HUES6 (cell line): ENCODE results near the gene C1QTNF1.
"Not testable (repeated sequence)": the region's sequence is repeated elsewhere in the genome, so short reads cannot be mapped to it uniquely, and the experiment has no call there.

ENCODE experiments used
- H3K27ac ChIP-seq: 2 replicates; pipeline ENCODE4 v1.7.0; 2013; ENCODE audit warnings: low read depth, mild to moderate bottlenecking, low read length, inconsistent platforms
- H3K27me3 ChIP-seq: 2 replicates; pipeline ENCODE4 v1.6.1; 2013; ENCODE audit warnings: low read length; ENCODE audit not compliant: control insufficient read depth, insufficient read depth
- H3K36me3 ChIP-seq: 2 replicates; pipeline ENCODE4 v1.6.1; 2013; ENCODE audit warnings: low read length; ENCODE audit not compliant: control insufficient read depth, insufficient read depth
- H3K4me1 ChIP-seq: 2 replicates; pipeline ENCODE4 v1.6.1; 2013; ENCODE audit warnings: low read length; ENCODE audit not compliant: control insufficient read depth, insufficient read depth
- H3K4me3 ChIP-seq: 2 replicates; pipeline ENCODE4 v1.5.1; 2013; ENCODE audit warnings: low read depth, low read length
- H3K9ac ChIP-seq: one replicate; pipeline ENCODE4 v1.6.1; 2013; ENCODE audit warnings: mild to moderate bottlenecking, low read length
- H3K9me3 ChIP-seq: 2 replicates; pipeline ENCODE4 v1.6.1; 2013; ENCODE audit warnings: low read depth, low read length; ENCODE audit not compliant: control insufficient read depth, insufficient read depth

The C1QTNF1 gene

DNA sequence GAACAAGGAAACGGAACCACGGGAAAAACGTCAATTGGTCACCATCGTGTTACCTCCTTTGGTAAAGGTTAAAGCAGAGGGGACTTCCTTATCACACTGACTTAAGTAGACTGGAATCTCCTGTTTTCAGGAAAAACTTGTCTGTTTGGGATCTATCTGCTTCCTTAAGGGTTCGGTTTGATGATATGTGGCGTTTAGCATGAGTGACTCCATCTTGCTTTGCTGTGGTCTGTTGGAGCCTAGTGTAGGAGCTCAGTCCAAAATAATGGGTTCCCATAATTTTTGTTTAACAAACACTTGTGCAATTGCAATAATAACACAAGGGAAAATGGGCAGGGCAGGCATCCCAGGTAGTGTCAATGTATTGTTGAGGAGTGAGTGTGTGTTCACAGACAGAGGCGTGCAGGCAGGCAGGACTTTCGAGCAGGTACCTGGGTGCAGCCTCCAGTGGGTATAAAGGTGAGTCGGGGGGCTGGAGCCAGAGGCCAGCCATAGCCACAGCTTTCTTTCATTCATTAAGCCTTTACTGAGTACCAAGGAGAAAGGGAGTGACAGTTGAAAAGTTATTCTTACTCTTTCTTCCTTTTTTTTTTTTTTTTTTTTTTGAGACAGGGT lies 46.4 kb downstream of the C1QTNF1 start:
- Histone ChIP-seq H3K9me3 (no peaks in the 10 kb centered on the region), H3K9ac (no peak overlapping the region), H3K4me3 (no peak overlapping the region), H3K27ac (no peak overlapping the region), H3K4me1 (0 out of 2 replicates have a peak, but pooled peaks cover under 1% of the 10 kb centered on the region), H3K36me3 (no peaks in the 10 kb centered on the region), H3K27me3 (no peaks in the 10 kb centered on the region)

DNA sequence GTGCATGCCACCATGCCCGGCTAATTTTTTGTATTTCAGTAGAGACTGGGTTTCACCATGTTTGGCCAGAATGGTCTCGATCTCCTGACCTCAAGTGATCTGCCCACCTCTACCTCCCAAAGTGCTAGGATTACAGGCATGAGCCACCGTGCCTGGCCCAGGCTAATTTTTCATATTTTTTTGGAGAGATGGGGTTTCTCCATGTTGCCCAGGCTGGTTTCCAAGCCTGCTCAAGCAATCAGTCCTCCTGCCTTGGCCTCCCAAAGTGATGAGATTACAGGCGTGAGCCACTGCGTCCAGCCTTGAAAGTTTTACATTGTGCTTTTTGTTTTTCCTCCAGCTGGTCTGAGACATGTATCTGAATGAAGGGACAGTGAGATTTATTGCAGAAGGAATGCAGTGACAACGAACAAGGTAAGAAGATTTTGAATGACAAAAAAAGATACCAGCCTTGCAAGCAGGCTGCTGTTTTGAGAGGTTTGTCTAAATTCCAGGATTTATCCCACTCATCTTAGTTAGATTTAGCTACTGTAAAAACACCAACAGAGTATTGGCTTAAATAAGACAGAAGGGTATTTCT lies 47.3 kb downstream of the C1QTNF1 start:
- H3K9me3 ChIP-seq, result no peaks in the 10 kb centered on the region

DNA sequence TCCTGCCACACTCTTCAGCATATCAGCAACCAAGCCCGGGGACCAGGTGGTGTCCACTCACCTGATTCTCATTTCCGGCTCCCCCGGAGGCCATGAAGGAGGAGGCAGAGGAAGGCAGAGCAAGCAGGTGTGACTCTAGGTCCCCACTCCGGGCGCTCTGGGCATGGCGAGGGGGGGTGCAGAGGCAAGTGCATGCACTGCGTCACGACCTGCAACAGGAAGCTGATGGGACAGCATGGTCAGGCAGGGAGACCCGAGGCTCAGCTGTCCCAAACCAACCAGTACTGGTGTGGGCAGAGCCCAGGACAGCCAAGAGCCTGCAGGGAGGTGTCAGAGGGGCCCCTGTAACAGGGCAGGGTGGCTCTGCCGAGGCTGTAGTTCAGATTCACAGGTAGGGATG lies 48.6 kb downstream of the C1QTNF1 start:
- H3K9ac ChIP-seq, result no peak overlapping the region

More for the DNA sequence above, 47.3 kb downstream of the C1QTNF1 start:
- Histone ChIP-seq H3K27ac (no peak overlapping the region), H3K36me3 (no peaks in the 10 kb centered on the region), H3K4me3 (no peak overlapping the region), H3K27me3 (no peaks in the 10 kb centered on the region), H3K9ac (no peak overlapping the region), H3K4me1 (0 out of 2 replicates have a peak, but pooled peaks cover 6% of the 10 kb centered on the region)

DNA sequence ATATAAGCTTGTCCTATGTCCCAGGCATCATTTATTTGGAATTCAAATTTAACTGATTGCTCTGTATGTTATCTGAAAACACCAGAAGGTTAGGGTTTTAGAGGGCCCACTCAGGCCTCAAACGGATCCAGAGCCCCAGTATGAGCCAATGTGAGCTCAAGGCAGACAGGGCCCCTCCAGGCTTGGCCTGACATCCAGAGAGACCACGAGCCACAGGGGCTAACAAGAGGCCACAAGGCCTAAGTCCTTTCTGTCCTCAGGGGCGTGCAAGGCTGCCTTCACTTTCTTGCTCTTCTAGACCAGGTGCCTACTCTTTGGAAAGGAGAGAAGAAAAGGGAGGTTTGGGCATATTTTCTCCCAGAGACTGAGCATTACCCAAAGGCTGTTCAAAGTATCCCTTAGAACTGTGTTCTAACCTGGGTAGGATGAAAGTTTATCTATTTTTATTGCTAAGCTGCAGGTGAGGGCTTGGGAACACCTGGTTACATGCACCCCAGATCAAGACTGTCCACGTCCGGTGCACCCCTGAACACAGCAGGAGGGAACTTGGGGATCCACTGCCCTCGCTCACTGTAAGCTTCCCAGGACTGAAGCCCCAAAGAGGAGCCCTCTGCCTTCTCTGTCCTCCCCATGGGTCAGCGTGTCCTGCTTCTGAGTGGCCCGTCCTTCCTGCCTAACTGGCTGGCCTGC lies 49.2 kb downstream of the C1QTNF1 start:
- H3K9ac ChIP-seq, result no peak overlapping the region

More for the DNA sequence above, 48.6 kb downstream of the C1QTNF1 start:
- H3K9me3 ChIP-seq, result no peaks in the 10 kb centered on the region
- no peak overlapping the region for H3K4me3 ChIP-seq
- H3K27me3 ChIP-seq, result no peaks in the 10 kb centered on the region
- no peak overlapping the region for H3K27ac ChIP-seq
- peaks cover 3% of the 10 kb centered on the region; the same call in 1 of the 2 replicates for H3K36me3 ChIP-seq
- 0 out of 2 replicates have a peak, but pooled peaks cover 6% of the 10 kb centered on the region for H3K4me1 ChIP-seq

DNA sequence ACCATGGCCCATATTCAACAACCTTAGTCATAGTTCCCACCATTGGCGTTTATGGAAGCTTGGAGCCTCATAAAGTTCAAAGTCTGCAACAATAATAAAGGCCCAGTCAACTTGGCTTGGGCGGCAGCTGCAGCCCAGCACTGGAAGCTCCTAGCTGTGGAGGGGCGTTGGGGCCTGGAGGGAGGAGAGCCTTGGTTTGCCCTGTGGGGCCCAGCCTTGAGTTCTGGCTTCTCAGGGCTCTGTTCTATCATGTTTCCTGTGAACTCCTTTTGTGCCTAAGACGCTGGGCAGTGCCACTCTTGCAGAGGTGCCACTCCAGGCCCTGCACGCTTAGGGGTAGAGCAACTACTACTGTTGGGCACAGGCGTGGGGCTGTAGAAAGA lies 49.7 kb downstream of the C1QTNF1 start:
- H3K27ac ChIP-seq, result no peak overlapping the region

More for the DNA sequence above, 49.2 kb downstream of the C1QTNF1 start:
- no peaks in the 10 kb centered on the region for H3K27me3 ChIP-seq
- H3K27ac ChIP-seq, result no peak overlapping the region
- no peak overlapping the region for H3K4me3 ChIP-seq
- H3K4me1 ChIP-seq, result 0 out of 2 replicates have a peak, but pooled peaks cover 6% of the 10 kb centered on the region
- peaks cover 4% of the 10 kb centered on the region; the same call in 1 of the 2 replicates for H3K36me3 ChIP-seq
- H3K9me3 ChIP-seq, result no peaks in the 10 kb centered on the region

DNA sequence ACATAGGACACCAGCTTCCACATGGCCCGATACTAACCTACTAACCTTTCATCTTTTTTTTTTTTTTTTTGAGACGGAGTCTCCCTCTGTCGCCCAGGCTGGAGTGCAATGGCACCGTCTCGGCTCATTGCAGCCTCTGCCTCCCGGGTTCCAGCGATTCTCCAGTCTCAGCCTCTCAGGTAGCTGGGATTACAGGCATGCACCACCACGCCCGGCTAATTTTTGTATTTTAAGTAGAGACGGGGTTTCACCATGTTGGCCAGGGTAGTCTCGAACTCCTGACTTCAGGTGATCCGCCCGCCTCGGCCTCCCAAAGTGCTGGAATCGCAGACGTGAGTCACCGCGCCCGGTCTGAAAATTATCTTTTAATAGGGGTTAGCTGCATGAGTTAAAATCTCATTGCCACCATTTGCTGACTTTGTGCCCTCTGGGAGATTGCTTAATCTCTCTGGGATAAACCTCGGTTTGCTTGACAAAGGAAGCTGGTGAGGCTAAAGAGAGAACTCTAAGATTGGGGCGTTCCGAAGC lies 50.2 kb downstream of the C1QTNF1 start:
- not testable (repeated sequence) for H3K4me3 ChIP-seq, H3K9ac ChIP-seq, H3K27me3 ChIP-seq, H3K4me1 ChIP-seq, H3K9me3 ChIP-seq, H3K27ac ChIP-seq
- peaks cover 12% of the 10 kb centered on the region for H3K36me3 ChIP-seq

More for the DNA sequence above, 49.7 kb downstream of the C1QTNF1 start:
- Histone ChIP-seq H3K9ac (no peak overlapping the region), H3K4me3 (no peak overlapping the region), H3K27me3 (no peaks in the 10 kb centered on the region), H3K36me3 (peaks cover 7% of the 10 kb centered on the region), H3K9me3 (no peaks in the 10 kb centered on the region), H3K4me1 (0 out of 2 replicates have a peak, but pooled peaks cover 6% of the 10 kb centered on the region)

DNA sequence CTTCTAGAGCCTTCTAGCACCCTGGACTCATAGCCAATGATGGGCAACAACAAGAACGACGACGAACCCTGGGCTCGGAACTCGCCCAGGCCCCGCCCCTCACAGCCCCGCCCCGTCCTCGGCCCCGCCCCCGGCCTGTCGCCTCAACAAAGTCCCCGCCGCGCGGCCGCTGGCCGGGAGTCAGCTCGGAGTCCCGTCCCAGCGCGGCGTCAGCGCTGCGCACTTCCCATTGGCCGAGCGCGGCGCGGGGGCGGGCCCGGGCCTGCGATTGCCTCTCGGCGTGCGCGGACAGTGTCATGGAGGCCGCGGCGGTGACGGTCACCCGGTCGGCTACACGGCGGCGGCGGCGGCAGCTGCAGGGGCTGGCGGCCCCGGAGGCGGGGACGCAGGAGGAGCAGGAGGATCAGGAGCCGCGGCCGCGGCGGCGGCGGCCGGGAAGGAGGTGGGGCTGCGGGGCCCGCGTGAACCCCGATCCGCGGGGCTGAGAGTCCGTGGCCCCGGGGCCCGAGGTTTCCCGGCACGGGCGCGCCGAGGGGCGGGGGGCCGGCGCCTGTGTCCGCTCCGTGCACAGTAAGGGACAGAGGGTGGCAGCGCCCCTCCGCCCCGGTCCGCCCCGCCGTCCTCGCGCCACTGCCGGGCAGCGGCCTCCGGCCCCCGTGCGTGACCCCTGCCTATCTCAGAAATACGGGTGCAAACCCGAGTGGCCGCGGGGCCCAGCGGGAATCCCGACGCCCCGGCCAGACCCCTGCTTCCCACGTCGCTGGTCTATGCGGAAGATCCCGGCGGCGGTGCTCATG lies 50.9 kb downstream of the C1QTNF1 start, which contains the start of gene ENGASE:
Gene ENGASE, plus strand, starts transcription at position 176 of the 797 bp plus-strand sequence. Its CDS starts 121 bp downstream, at position 297.
- H3K27ac ChIP-seq, result no peak within 1 kb of the TSS
- H3K9me3 ChIP-seq, result no peaks in the 10 kb centered on the region
- no peaks in the 10 kb centered on the region for H3K27me3 ChIP-seq
- H3K4me1 ChIP-seq, result 0 out of 2 replicates have a peak, but pooled peaks cover 6% of the 10 kb centered on the region
- peak within 1 kb of the TSS; percentile 58 for H3K4me3 ChIP-seq
- peaks cover 18% of the 10 kb centered on the region for H3K36me3 ChIP-seq
- H3K9ac ChIP-seq, result peak within 1 kb of the TSS; percentile 47

DNA sequence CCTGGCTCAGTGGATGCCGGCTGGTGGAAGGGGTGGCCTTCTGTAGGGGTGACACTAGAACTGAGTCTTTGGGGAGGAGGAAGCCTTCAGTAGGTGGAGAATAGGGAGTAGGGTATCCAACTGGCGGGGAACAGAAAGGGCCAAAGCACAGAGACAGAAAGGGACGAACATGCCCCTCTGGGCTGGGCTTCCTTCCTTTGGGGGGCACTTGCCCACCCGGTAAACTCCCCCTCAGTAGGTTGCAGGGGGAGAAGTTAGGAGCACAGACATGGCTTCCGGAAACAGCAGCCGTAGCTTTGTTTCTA lies 51.4 kb downstream of the C1QTNF1 start:
- Histone ChIP-seq H3K9me3 (no peaks in the 10 kb centered on the region), H3K36me3 (peaks cover 24% of the 10 kb centered on the region), H3K9ac (peak overlapping the region; percentile 47), H3K27ac (no peak overlapping the region), H3K27me3 (no peaks in the 10 kb centered on the region), H3K4me1 (0 out of 2 replicates have a peak, but pooled peaks cover 6% of the 10 kb centered on the region), H3K4me3 (peak overlapping the region; percentile 58)

DNA sequence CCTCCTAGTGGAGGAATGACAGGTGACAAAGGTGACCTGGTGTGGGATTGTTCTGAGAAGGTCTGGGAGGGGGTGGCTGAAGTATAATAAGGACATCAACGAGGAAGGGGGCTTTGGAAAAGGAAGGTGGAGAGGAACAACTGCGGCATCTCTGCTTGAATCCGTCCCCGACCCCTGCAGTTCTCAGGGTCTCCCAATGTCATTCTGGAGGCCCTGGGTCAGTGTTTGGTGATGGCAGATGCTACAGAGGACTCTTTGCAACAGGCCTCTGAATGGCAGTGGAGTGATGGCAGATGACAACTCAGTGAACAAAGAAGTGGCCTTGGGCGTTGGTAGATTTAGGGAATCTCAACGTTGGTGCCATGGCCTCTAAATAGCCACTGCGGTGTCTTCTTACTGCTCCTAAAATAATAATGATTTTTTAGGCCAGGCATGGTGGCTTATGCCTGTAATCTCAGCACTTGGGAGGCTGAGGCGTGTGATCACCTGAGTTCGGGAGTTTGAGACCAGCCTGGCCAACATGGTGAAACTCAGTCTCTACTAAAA lies 52.0 kb downstream of the C1QTNF1 start:
- H3K9ac ChIP-seq, result no peak overlapping the region
- peaks cover 29% of the 10 kb centered on the region for H3K36me3 ChIP-seq
- H3K9me3 ChIP-seq, result no peaks in the 10 kb centered on the region
- 0 out of 2 replicates have a peak, but pooled peaks cover 6% of the 10 kb centered on the region for H3K4me1 ChIP-seq
- H3K4me3 ChIP-seq, result peak overlapping the region; percentile 58
- no peaks in the 10 kb centered on the region for H3K27me3 ChIP-seq
- H3K27ac ChIP-seq, result no peak overlapping the region

DNA sequence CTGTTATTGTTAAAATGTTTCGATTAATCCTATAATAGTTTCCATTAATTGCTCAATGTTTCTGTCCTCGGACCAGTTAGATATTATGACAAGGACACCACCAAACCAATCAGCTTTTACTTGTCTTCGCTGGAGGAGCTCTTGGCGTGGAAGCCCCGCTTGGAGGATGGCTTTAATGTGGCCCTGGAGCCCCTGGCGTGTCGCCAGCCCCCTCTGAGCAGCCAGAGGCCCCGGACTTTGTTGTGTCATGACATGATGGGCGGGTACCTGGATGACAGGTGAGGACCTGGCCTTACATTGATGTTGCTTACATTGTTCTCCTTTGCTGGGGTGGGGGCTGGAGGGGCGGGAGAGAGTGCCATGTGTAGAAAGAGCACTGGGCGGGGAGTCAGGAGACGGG lies 53.6 kb downstream of the C1QTNF1 start:
- Histone ChIP-seq H3K9ac (no peak overlapping the region), H3K36me3 (peaks cover 37% of the 10 kb centered on the region), H3K27ac (no peak overlapping the region), H3K4me1 (0 out of 2 replicates have a peak, but pooled peaks cover 6% of the 10 kb centered on the region), H3K4me3 (no peak overlapping the region), H3K27me3 (no peaks in the 10 kb centered on the region), H3K9me3 (no peaks in the 10 kb centered on the region)
